Activated CD4-positive, CD25-positive, alpha-beta regulatory T cell treated with anti-CD3 and anti-CD28 coated beads, Interleukin-2, amount 50 U/mL, for 16 hours (primary cell): ENCODE measurements around the gene RIMS4.

Source experiments
- DNase-seq: peaks from one replicate; pipeline ENCODE4 v3.0.0-alpha.2; 2020; ENCODE audit warnings: low read depth, low spot score

The RIMS4 gene

GRCh38 chr20:44742304-44743079, 67.9 kb downstream of the RIMS4 start:
- DNase-seq = no peak

GRCh38 chr20:44739942-44740341, 70.4 kb downstream of the RIMS4 start:
- DNase-seq = no peak

GRCh38 chr20:44738813-44739477, 71.4 kb downstream of the RIMS4 start:
- DNase-seq = no peak

GRCh38 chr20:44737116-44737515, 73.2 kb downstream of the RIMS4 start:
- no peak for DNase-seq

- no peak for DNase-seq
Measured at GRCh38 chr20:44736170-44737021, 74.0 kb downstream of the RIMS4 start.

- no peak for DNase-seq
Measured at GRCh38 chr20:44735816-44736169, 74.6 kb downstream of the RIMS4 start.

- no peak for DNase-seq
Measured at GRCh38 chr20:44734938-44735337, 75.4 kb downstream of the RIMS4 start.

GRCh38 chr20:44733341-44734069, 76.8 kb downstream of the RIMS4 start:
- DNase-seq = peak; percentile 19

- no peak for DNase-seq
Measured at GRCh38 chr20:44732327-44732726, 78.0 kb downstream of the RIMS4 start.

- no peak for DNase-seq
Measured at GRCh38 chr20:44731657-44732056, 78.7 kb downstream of the RIMS4 start.

- DNase-seq = no peak
Measured at GRCh38 chr20:44730441-44730840, 79.9 kb downstream of the RIMS4 start.

- no peak for DNase-seq
Measured at GRCh38 chr20:44728801-44729443, 81.4 kb downstream of the RIMS4 start.

- DNase-seq = no peak
Measured at GRCh38 chr20:44727651-44728050, 82.7 kb downstream of the RIMS4 start.

GRCh38 chr20:44727039-44727438, 83.3 kb downstream of the RIMS4 start:
- no peak for DNase-seq

GRCh38 chr20:44725837-44726236, 84.5 kb downstream of the RIMS4 start:
- no peak for DNase-seq

- no peak for DNase-seq
Measured at GRCh38 chr20:44724423-44725091, 85.8 kb downstream of the RIMS4 start.

- DNase-seq = no peak
Measured at GRCh38 chr20:44723798-44724362, 86.5 kb downstream of the RIMS4 start.

- DNase-seq = no peak
Measured at GRCh38 chr20:44723391-44723790, 87.0 kb downstream of the RIMS4 start.

- DNase-seq = no peak
Measured at GRCh38 chr20:44722990-44723389, 87.4 kb downstream of the RIMS4 start.

GRCh38 chr20:44721785-44722054, 88.6 kb downstream of the RIMS4 start:
- DNase-seq = no peak
